ENCODE measurements around the gene MKX. TPM values are rescaled to one million over a fixed set of nuclear protein-coding genes. Genes with fewer than 3 reads are reported as not detected.

Gene MKX
- total RNA-seq, 1 experiment from 2014 or later, result 27.5 TPM

- H3K9me2 ChIP-seq (ENCODE audit: insufficient read depth), result no peaks in the 10 kb centered on the region
- DNase-seq (ENCODE audit: low read depth, low spot score), result no peak
- no peak overlapping the region for H3K9ac ChIP-seq (ENCODE audit: low read length)
- H3K27me3 ChIP-seq (ENCODE audit: insufficient read depth, low read length), result no peaks in the 10 kb centered on the region
- no peak overlapping the region for H2AFZ ChIP-seq (ENCODE audit: low read depth, low read length, poor library complexity, severe bottlenecking)
- no peaks in the 10 kb centered on the region for H3K79me2 ChIP-seq (ENCODE audit: insufficient read depth, low read length)
- ChIA-PET CTCF (no interaction called here), RAD21 (ENCODE audit: low non-redundant PET in 1 of 2, low total read pairs in 2 of 2, uncharacterized antibody in 2 of 2, unreplicated experiment in 2 of 2) (no interaction called here), POLR2A (interaction anchor here (1.2 kb wide), 1 partner anchor 8 kb away, joined by 3 read pairs; no protein-coding TSS in a partner anchor)
- no peak for ATAC-seq
- no peaks in the 10 kb centered on the region for H3K9me3 ChIP-seq (ENCODE audit: control insufficient read depth in 1 of 2, insufficient read depth in 1 of 2, low read depth in 1 of 2, low read length in 2 of 2)
- no peaks in the 10 kb centered on the region for H4K20me1 ChIP-seq (ENCODE audit: insufficient read depth)
- intact Hi-C loops (cut with micrococcal nuclease), result no loop called here
- no peaks in the 10 kb centered on the region for H3K36me3 ChIP-seq (ENCODE audit: control insufficient read depth in 1 of 2, insufficient read depth in 2 of 2, low read length in 2 of 2)
- H3K4me2 ChIP-seq (ENCODE audit: low read length), result no peak overlapping the region
- H3K27ac ChIP-seq (ENCODE audit: low read depth, low read length), result no peak overlapping the region
- H3K4me1 ChIP-seq (ENCODE audit: control insufficient read depth in 1 of 2, insufficient read depth in 2 of 2, low read length in 2 of 2), result no peaks in the 10 kb centered on the region
- no peak overlapping the region for H3K4me3 ChIP-seq (replicated peaks in 1 of 2; ENCODE audit: low read depth in 1 of 2, low read length in 2 of 2)
- TF ChIP-seq FOSL1 (IDR thresholded peaks at IDR 0.05; ENCODE audit: low read depth), result no peak
- TF ChIP-seq SIN3A (IDR thresholded peaks at IDR 0.05; ENCODE audit: low read depth), result no peak
- no peak for TF ChIP-seq REST (IDR thresholded peaks at IDR 0.05; ENCODE audit: low read depth)
- no peak for TF ChIP-seq CEBPB (IDR thresholded peaks at IDR 0.05; ENCODE audit: low read depth)
- TF ChIP-seq ZNF274 (IDR thresholded peaks at IDR 0.05; ENCODE audit: low read depth, low read length), result no peak
- TF ChIP-seq EGR1 (IDR thresholded peaks at IDR 0.05; ENCODE audit: low read depth), result no peak
- no peak for TF ChIP-seq TCF7L2 (IDR thresholded peaks at IDR 0.05; ENCODE audit: borderline replicate concordance, extremely low read depth, insufficient read depth, insufficient read length)
- TF ChIP-seq CTCF (IDR thresholded peaks at IDR 0.05 in 2 of 3, conservative IDR thresholded peaks at IDR 0.05 in 1 of 3; ENCODE audit: borderline replicate concordance in 1 of 3, insufficient read depth in 1 of 3, low read depth in 2 of 3, low read length in 2 of 3), result no peak
- no peak for TF ChIP-seq CBX3 (IDR thresholded peaks at IDR 0.05; ENCODE audit: low read depth)
- no TSS peak for BruUV-seq (replicated peaks)
Observed at GRCh38 chr10:27625452-27626211, 120.0 kb downstream of the MKX start.
